T-helper 2 cell treated with Interferon-gamma antibody and Interleukin-4, amounts not matched to agents 5 μg/mL and 100 μg/mL, for 36 hours (primary cell): ENCODE data around the gene GRAMD4.

Experiments
- DNase-seq: peaks from one replicate; pipeline ENCODE4 v3.0.0; 2021; ENCODE audit warnings: low spot score
- H3K27ac Mint-ChIP-seq: one replicate; pipeline ENCODE4 v1.8.0; 2021; ENCODE audit warnings: mild to moderate bottlenecking, mixed read lengths
- H3K27me3 Mint-ChIP-seq: one replicate; pipeline ENCODE4 v1.8.0; 2021; ENCODE audit warnings: low read depth, mixed read lengths
- H3K36me3 Mint-ChIP-seq: one replicate; pipeline ENCODE4 v1.8.0; 2021; ENCODE audit warnings: low read depth, mixed read lengths
- H3K4me1 Mint-ChIP-seq: one replicate; pipeline ENCODE4 v1.8.0; 2021; ENCODE audit warnings: low read depth, mixed read lengths
- H3K4me3 Mint-ChIP-seq: one replicate; pipeline ENCODE4 v1.8.0; 2022; ENCODE audit warnings: mild to moderate bottlenecking, moderate library complexity, mixed read lengths
- H3K9me3 Mint-ChIP-seq: one replicate; pipeline ENCODE4 v1.8.0; 2021; ENCODE audit warnings: mixed read lengths

The GRAMD4 gene

DNA sequence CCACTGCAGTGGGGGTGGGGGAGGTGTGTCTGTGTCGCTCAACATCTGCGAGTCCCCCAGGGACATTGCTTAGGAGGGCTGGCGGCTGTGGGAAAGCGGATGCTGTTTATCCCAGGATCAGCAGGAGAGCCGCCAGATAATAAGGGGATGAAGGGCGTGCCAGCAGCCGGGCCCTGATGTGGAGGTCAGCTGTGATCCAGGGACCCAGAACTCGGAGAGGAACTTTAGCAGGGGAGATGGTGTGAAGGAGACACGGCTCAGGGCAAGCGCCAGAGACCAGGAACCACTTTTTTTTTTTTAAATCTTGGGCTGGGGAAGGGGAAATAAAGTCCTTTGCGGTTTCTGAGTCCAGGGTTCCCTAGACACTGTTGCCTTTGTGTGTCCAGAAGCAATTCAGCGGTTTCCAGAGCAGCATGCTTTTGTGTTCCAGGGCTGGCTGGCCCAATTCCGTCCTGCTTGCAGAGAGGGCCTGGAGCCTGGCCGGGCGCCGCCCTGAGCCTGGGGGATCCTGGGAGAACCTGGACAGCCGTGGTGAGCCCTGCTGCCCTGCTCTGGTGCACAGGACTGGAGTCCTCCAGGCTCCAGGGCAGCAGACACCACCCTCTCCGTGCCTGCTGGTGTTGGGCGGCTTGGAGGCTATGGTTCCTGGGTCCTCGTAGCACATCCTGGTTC, at the start of gene GRAMD4:
Gene GRAMD4 (plus strand): TSS at position 557 of the 672 bp plus-strand sequence. CDS start 6,414 bp downstream, outside the sequence.
- H3K9me3 Mint-ChIP-seq = no peaks in the 10 kb centered on the region
- no peak within 1 kb of the TSS for H3K4me3 Mint-ChIP-seq
- H3K36me3 Mint-ChIP-seq = no peaks in the 10 kb centered on the region
- H3K4me1 Mint-ChIP-seq = peaks cover 2% of the 10 kb centered on the region
- no peaks in the 10 kb centered on the region for H3K27me3 Mint-ChIP-seq
- no peak within 1 kb of the TSS for H3K27ac Mint-ChIP-seq
- DNase-seq = no peak

- peaks cover 2% of the 10 kb centered on the region for H3K36me3 Mint-ChIP-seq
- no peak for DNase-seq
- H3K27ac Mint-ChIP-seq = no peak overlapping the region
- H3K27me3 Mint-ChIP-seq = no peaks in the 10 kb centered on the region
- peaks cover 26% of the 10 kb centered on the region for H3K9me3 Mint-ChIP-seq
- H3K4me3 Mint-ChIP-seq = no peak overlapping the region
- peaks cover 15% of the 10 kb centered on the region for H3K4me1 Mint-ChIP-seq
These were observed 48.4 kb upstream of the GRAMD4 start for GRCh38 chr22:46571642-46572250.

- Mint-ChIP-seq H3K4me3 (no peak overlapping the region), H3K4me1 (peaks cover 20% of the 10 kb centered on the region), H3K27ac (no peak overlapping the region), H3K9me3 (peaks cover 18% of the 10 kb centered on the region), H3K27me3 (no peaks in the 10 kb centered on the region), H3K36me3 (peaks cover 2% of the 10 kb centered on the region)
- no peak for DNase-seq
These were observed 47.0 kb upstream of the GRAMD4 start for GRCh38 chr22:46572911-46573780.

- Mint-ChIP-seq H3K27ac (no peak overlapping the region), H3K9me3 (peaks cover 15% of the 10 kb centered on the region), H3K36me3 (peaks cover 2% of the 10 kb centered on the region), H3K4me1 (peaks cover 26% of the 10 kb centered on the region), H3K4me3 (no peak overlapping the region), H3K27me3 (no peaks in the 10 kb centered on the region)
- DNase-seq = no peak
These were observed 46.3 kb upstream of the GRAMD4 start for GRCh38 chr22:46573781-46574437.

GRCh38 chr22:46574438-46574992, 45.7 kb upstream of the GRAMD4 start:
- no peak for DNase-seq
- H3K4me1 Mint-ChIP-seq = peaks cover 32% of the 10 kb centered on the region
- H3K9me3 Mint-ChIP-seq = peaks cover 15% of the 10 kb centered on the region
- no peaks in the 10 kb centered on the region for H3K27me3 Mint-ChIP-seq
- peaks cover 2% of the 10 kb centered on the region for H3K36me3 Mint-ChIP-seq
- H3K4me3 Mint-ChIP-seq = peak overlapping the region; percentile 75
- no peak overlapping the region for H3K27ac Mint-ChIP-seq

GRCh38 chr22:46574993-46575910, 44.9 kb upstream of the GRAMD4 start:
- Mint-ChIP-seq H3K27ac (peak overlapping the region; percentile 89), H3K36me3 (peaks cover 2% of the 10 kb centered on the region), H3K9me3 (peaks cover 15% of the 10 kb centered on the region), H3K4me1 (peaks cover 36% of the 10 kb centered on the region), H3K27me3 (no peaks in the 10 kb centered on the region), H3K4me3 (peak overlapping the region; percentile 75)
- DNase-seq = no peak

GRCh38 chr22:46575911-46576555, 44.2 kb upstream of the GRAMD4 start:
- no peak for DNase-seq
- Mint-ChIP-seq H3K9me3 (peaks cover 13% of the 10 kb centered on the region), H3K4me1 (peaks cover 36% of the 10 kb centered on the region), H3K27ac (peak overlapping the region; percentile 89), H3K4me3 (peak overlapping the region; percentile 75), H3K36me3 (peaks cover 2% of the 10 kb centered on the region), H3K27me3 (no peaks in the 10 kb centered on the region)

DNA sequence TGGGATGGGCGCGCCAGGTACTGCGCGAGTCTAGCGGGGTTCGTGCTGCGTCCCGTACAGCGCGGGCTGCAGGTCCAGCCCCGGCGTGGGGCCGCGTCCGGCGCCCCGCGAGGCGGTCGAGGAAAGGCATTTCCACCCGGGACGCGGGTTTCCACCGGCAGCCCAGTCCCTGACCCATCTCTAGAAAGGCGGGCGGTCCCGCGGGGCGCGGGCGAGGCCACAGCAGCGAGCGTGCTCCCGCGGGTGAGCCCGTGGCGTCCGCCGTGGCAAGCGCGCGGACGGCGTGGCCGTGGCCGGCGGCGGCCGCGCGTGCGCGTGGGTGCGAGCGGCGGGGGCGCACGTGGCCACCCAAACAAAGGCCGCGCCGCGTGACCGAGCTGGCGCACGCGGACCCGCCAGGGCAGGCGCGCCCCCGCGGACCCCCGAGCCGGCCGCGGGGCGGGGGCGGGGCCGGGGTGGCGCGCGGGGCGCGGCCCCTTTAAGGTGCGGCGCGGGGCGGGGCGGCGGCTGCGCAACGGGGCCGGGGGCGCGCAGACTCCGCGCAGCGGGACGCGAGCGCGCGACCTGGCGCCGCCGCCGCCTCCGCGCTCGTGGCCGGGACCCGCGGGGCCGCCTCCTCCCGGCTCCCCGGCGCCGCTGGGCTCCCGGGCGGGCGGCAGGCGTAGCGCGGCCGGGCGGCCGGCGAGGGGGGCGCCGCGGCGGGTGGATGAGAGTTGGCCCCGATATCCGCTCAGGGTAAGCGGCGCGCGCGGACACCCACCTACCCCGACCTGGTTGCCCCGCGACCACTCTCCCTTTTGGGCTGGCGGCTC, 43.4 kb upstream of the GRAMD4 start:
- H3K27me3 Mint-ChIP-seq = no peaks in the 10 kb centered on the region
- H3K4me3 Mint-ChIP-seq = peak overlapping the region; percentile 75
- peaks cover 6% of the 10 kb centered on the region for H3K9me3 Mint-ChIP-seq
- peak; percentile 67 for DNase-seq
- no peaks in the 10 kb centered on the region for H3K36me3 Mint-ChIP-seq
- H3K27ac Mint-ChIP-seq = no peak overlapping the region
- peaks cover 42% of the 10 kb centered on the region for H3K4me1 Mint-ChIP-seq

- Mint-ChIP-seq H3K27me3 (no peaks in the 10 kb centered on the region), H3K27ac (peak overlapping the region; percentile 92), H3K9me3 (no peaks in the 10 kb centered on the region), H3K36me3 (no peaks in the 10 kb centered on the region), H3K4me1 (peaks cover 48% of the 10 kb centered on the region), H3K4me3 (peak overlapping the region; percentile 96)
- no peak for DNase-seq
These were observed 42.6 kb upstream of the GRAMD4 start for GRCh38 chr22:46577368-46578249.

GRCh38 chr22:46578251-46578823, 41.8 kb upstream of the GRAMD4 start:
- no peak for DNase-seq
- Mint-ChIP-seq H3K4me1 (peaks cover 48% of the 10 kb centered on the region), H3K27ac (peak overlapping the region; percentile 65)

More at GRCh38 chr22:46578251-46578823, 41.8 kb upstream of the GRAMD4 start:
- no peaks in the 10 kb centered on the region for H3K27me3 Mint-ChIP-seq
- peak overlapping the region; percentile 96 for H3K4me3 Mint-ChIP-seq
- no peaks in the 10 kb centered on the region for H3K9me3 Mint-ChIP-seq
- no peaks in the 10 kb centered on the region for H3K36me3 Mint-ChIP-seq
